Posterior cingulate gyrus (tissue), 11 donors: Measurements from ENCODE around the gene S100A2.
"Not testable (repeated sequence)": the region's sequence is repeated elsewhere in the genome, so short reads cannot be mapped to it uniquely, and the experiment has no call there.

Experiments
- DNase-seq, 10 donors: peaks; one replicate each; pipeline versions ENCODE4 v3.0.0 to v3.0.0-alpha.2; 2020 to 2021; ENCODE audit warnings: mixed read lengths in 3 of 10
- intact Hi-C: fragments of 100-400 bp; cut with DNase I; formaldehyde crosslinking; loops from one replicate; pipeline ENCODE4 v1.15.1; 2023

S100A2 gene

DNA sequence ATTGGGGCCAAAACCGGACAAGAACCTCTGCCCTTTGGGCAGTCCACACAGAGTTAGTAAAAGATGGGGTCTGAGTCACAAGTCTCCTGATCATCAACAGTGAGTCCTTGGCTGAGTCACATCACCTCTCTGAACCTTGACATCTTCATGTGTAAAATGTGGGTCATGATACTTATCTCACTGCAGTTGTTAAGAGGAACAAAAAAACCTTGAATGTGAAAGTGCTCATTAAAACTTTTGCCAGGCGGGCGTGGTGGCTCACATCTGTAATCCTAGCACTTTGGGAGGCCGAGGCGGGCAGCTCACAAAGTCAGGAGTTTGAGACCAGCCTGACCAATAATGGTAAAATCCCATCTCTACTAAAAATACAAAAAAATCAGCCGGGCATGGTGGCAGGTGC lies 31.6 kb upstream of the S100A2 start:
- intact Hi-C loops, result no loop called here
- DNase-seq, result no peak

DNA sequence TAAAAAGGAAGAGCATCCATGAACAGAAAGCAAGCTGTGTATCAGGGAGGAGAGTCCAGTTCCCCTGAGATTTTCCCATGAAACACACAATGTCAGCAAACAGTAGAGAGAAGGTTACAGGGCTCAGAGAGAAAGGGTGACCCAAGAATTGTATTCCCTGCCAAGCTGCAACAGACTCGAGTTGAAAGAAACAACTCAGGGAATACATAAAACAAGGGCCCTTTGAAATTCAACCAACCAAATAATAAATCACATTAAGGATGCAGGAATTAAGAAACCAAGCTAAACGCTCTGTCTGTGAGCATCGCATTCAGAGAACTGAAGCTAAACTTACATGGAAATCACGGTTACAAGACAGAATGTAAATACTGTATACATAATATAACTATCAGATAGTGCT lies 27.1 kb upstream of the S100A2 start:
- DNase-seq, result peak in 1 of 10 donors; percentile 3
- intact Hi-C loops, result no loop called here

DNA sequence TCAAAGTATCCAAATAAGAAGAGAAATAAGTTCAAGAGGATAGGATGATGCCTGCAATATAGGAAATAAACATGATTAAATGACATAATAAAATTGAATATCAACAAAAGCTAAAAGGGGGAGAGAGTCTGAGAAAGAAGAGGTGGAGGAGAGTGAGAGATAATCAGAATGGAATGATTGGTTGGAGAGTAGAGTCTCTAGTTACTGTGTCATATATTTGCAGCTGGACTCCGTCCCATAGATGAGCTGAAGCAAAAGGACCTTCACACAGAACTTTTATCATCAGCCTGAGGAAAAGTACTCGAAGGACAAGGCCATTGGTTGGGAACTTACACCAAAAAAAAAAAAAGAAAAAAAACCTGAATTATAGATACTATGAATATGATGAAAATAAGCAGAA lies 22.8 kb upstream of the S100A2 start:
- DNase-seq, result no peak
- intact Hi-C loops, result no loop called here

GRCh38 chr1:153588033-153588432 lies 22.4 kb upstream of the S100A2 start:
- intact Hi-C loops, result not testable (repeated sequence)
- peak in 1 of 10 donors; percentile 18 for DNase-seq

DNA sequence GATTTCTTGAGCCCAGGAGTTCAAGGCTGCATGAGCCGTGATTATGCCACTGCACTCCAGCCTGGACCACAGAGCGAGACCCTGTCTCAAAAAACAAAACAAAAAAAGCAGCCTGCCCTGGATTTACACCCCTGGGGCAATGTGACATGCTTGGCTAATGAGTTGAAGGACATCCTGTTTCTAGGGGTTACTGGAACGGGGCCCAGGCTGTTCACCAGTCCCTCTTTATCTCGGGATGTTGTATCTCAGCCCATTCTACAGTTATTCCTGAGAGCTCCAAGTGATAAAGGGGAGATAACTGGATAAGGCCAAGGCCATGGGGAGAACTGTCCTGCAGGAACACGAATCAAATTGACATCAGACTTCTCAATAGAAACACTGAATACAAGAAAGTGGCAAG lies 21.7 kb upstream of the S100A2 start:
- peak in 1 of 10 donors; percentile 44 for DNase-seq
- intact Hi-C loops, result no loop called here

DNA sequence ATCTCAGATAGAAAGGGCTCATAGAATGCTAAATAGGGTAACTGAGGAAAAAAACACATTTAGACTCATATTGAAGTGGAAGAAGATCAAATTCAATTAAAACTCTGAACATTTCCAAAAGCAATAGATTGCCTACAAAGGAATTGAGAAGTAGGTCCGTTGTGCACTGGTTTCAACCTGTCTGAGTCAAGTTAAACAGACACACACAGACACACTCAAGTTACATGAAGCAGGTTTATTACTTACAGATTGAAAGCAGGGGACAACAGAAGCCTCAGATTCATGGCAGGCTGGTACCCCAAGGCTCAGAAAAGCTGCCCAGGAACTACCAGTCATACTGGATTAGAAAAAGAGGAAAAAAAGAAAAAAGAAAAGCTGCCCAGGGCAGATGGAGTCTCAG lies 20.7 kb upstream of the S100A2 start:
- intact Hi-C loops, result no loop called here
- DNase-seq, result no peak

GRCh38 chr1:153585006-153585405 lies 19.4 kb upstream of the S100A2 start:
- intact Hi-C loops, result no loop called here
- DNase-seq, result no peak

DNA sequence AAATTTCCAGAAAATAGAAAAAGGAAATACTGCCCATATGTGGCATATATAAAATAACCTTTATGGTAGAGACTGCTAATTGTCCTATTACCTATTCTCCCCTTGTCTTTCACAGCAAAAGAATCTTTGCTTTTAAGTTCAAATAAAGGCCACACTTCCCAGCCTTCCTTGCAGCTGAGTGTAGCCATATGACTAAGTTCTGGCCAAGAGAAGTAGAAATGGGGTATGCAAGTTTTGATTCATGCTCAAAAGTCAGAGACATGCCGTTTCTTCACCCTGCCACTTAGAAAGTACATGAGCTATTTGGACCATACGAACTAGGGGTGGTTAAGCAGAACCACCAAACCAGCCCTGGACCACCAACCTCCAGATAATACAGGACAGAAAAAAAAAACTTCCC lies 18.3 kb upstream of the S100A2 start:
- intact Hi-C loops, result no loop called here
- DNase-seq, result no peak

- peak in 1 of 10 donors; percentile 15 for DNase-seq
- intact Hi-C loops, result not testable (repeated sequence)
Measured at GRCh38 chr1:153583514-153583913, 17.9 kb upstream of the S100A2 start.

GRCh38 chr1:153582836-153583235 lies 17.2 kb upstream of the S100A2 start:
- intact Hi-C loops, result not testable (repeated sequence)
- peak in 1 of 10 donors; percentile 81 for DNase-seq

- DNase-seq, result peak in 1 of 10 donors; percentile 43
- intact Hi-C loops, result no loop called here
Measured at GRCh38 chr1:153578936-153579335, 13.3 kb upstream of the S100A2 start.

DNA sequence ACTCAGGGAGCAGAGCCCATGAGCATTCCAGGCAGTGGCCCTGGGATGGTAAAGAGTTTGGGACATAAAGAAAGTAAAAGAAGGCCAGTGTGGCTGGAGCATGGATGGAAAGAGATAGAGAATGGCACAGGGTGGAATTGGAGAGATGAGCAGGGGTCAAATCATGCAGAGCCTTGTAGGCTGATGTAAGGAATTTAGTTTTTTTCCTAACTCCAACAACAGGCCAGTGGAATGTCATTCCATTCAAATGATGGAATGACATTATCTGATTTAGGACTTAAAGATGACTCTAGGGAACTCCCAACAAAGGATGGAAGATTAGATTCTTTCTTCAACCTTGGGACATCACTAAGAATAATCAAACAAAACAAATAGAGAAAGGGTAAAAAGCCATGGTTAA lies 12.8 kb upstream of the S100A2 start:
- intact Hi-C loops, result no loop called here
- DNase-seq, result no peak

DNA sequence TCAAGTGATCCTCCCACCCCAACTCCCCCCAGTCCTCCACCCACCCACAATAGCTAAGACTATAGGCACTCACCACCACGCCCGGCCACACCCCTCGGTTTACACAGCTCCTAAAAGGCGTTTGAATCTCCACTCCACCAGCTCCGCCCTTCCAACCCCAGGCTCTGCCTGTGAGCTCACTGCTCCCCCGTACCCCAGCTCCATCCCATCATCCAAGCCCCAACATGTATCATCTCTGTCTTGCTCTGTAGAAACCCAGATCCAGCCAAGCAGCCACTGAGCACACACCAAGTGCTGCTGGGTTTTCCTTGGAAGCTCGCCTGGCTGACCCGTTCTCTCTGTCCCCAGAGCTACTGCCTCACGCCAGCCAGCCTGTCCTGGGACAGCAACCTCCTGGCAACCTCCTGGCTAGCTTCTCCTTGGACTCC lies 12.0 kb upstream of the S100A2 start:
- peak in 2 of 10 donors; percentile 40 to 81 for DNase-seq
- intact Hi-C loops, result no loop called here

- intact Hi-C loops, result no loop called here
- DNase-seq, result no peak
Measured at GRCh38 chr1:153577138-153577537, 11.5 kb upstream of the S100A2 start.

- intact Hi-C loops, DNase-seq: not testable (repeated sequence)
Measured at GRCh38 chr1:153575497-153575896, 9.9 kb upstream of the S100A2 start.

- peak in 1 of 10 donors; percentile 77 for DNase-seq
- intact Hi-C loops, result not testable (repeated sequence)
Measured at GRCh38 chr1:153575081-153575491, 9.4 kb upstream of the S100A2 start.

DNA sequence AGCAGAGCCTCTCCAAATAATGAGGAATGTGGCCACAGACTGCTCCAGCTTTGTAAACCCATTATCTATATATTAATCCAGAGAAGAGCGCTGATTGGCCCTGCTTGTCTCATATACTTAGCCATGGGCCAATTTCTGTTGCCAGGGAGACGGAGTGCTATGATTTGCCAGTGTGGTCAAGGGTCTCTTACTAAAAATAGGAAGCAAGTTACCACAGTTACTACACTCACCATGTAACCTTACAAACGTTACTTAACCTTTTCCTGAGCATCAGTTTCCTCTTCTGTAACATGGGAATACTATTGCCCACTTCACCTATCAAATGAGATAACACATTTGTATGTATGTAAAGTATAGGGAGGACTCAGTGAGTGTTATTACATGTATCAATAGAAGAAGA lies 7.7 kb upstream of the S100A2 start:
- intact Hi-C loops, result loop anchor here (2.0 to 5.0 kb wide), 4 partner anchors 54 to 174 kb away; partner anchors contain the start of genes ILF2, S100A1, S100A13 and SNAPIN
- DNase-seq, result no peak

DNA sequence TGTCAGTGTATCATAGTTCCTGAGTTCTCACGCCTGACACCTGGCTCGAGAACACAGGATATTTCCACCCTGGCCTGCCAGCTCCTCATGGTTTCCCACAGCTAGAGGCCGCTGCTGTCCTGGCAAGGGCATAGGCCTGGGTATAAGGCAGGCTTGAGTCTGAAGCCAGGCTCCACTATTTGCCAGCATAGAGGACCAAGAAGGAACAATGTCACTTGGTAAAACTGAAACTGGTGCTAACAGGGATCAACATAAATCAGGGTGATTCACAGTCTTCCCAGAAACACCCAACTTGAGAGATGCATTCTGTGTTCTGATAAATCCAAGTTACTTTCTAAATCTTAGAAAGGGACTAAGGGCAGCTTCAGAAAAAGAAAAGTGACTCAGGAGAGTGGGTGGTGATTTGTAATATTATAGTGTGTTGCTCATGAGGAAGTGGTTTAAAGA lies 6.9 kb upstream of the S100A2 start:
- intact Hi-C loops, result loop anchor here (2.0 to 5.0 kb wide), 4 partner anchors 55 to 175 kb away; partner anchors contain the start of genes ILF2, S100A1, S100A13 and SNAPIN
- peak; percentile 53 to 96 (median 82) for DNase-seq

GRCh38 chr1:153571706-153572105 lies 6.1 kb upstream of the S100A2 start:
- peak in 2 of 10 donors; percentile 23 to 78 for DNase-seq
- intact Hi-C loops, result loop anchor here (2.0 to 5.0 kb wide), 4 partner anchors 56 to 176 kb away; partner anchors contain the start of genes ILF2, S100A1, S100A13 and SNAPIN

- intact Hi-C loops, result loop anchor here (5.0 kb wide), 2 partner anchors 56 to 176 kb away; partner anchors contain the start of genes S100A1 and S100A13
- DNase-seq, result peak in 1 of 10 donors; percentile 14
Measured at GRCh38 chr1:153570874-153571273, 5.2 kb upstream of the S100A2 start.

GRCh38 chr1:153569465-153569864 lies 3.8 kb upstream of the S100A2 start:
- intact Hi-C loops, result loop anchor here (5.0 to 10.0 kb wide), 2 partner anchors 37 to 215 kb away; partner anchors contain the start of gene S100A9

GRCh38 chr1:153568367-153569099 lies 2.9 kb upstream of the S100A2 start:
- peak; percentile 74 to 97 (median 85) for DNase-seq
- intact Hi-C loops, result loop anchor here (1.0 to 10.0 kb wide), 3 partner anchors 36 to 214 kb away; partner anchors contain the start of gene S100A9

More at GRCh38 chr1:153569465-153569864, 3.8 kb upstream of the S100A2 start:
- peak in 1 of 10 donors; percentile 17 for DNase-seq
